A172 (cell line): ENCODE data around the gene PFKM. TPM values are rescaled to one million over a fixed set of nuclear protein-coding genes. Genes with fewer than 3 reads are reported as not detected.
A peak's percentile ranks its signal among the peaks of the same experiment; 100 is the strongest.
"Not testable (repeated sequence)": the region's sequence is repeated elsewhere in the genome, so short reads cannot be mapped to it uniquely, and the experiment has no call there.

ENCODE experiments used
- DNase-seq: peaks from one replicate; pipeline ENCODE4 v3.0.0-alpha.2; 2015; ENCODE audit warnings: low spot score
- total RNA-seq: library from RNA; depleted of rRNA; stranded (reverse); fragments of >200 nt; shearing (Covaris generic); gene quantifications from 2 replicates; pipeline ENCODE4 v1.2.3, GENCODE V29; 2014

PFKM gene
- total RNA-seq, 1 experiment from 2014 or later: 73.6 TPM

DNA sequence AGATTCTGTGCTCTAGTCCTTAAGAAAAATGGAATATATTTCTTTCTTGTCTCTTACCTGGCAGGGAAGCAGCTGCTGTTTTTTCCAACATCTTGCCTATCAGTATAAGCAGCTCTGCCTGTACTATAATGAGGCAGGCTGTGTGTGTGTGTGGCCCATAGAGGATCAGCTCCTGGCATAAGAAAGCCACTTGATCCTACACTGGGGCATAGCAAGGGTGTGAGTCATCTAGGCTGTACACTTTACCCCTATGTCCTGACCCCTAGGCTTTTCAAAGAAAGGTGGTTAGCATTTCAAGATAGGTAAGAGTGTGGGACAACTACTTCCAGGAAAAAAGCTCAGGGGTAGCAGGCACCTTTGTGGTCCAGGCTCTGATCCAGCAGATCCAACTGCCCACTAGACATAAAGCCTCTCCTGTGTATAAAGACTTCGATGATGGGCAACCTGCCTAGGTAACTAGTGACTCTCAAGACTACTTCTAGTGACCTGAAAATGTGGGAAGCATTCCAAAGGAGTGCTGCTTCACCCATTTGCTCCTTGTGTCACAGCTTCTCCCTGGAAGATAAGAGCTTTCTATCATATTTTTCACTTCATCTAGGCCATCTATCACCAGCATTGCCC, 8.4 kb upstream of the PFKM start:
- no peak for DNase-seq

GRCh38 chr12:48111312-48111693, 7.9 kb upstream of the PFKM start:
- DNase-seq: not testable (repeated sequence)

- no peak for DNase-seq
Observed at GRCh38 chr12:48115957-48116356, 3.2 kb upstream of the PFKM start.

GRCh38 chr12:48118284-48118871, 786 bp upstream of the PFKM start:
- DNase-seq: peak; percentile 10

- peak; percentile 6 for DNase-seq
Observed at GRCh38 chr12:48119834-48120195, 651 bp downstream of the PFKM start.

GRCh38 chr12:48121522-48121921, 2.4 kb downstream of the PFKM start:
- DNase-seq: no peak

DNA sequence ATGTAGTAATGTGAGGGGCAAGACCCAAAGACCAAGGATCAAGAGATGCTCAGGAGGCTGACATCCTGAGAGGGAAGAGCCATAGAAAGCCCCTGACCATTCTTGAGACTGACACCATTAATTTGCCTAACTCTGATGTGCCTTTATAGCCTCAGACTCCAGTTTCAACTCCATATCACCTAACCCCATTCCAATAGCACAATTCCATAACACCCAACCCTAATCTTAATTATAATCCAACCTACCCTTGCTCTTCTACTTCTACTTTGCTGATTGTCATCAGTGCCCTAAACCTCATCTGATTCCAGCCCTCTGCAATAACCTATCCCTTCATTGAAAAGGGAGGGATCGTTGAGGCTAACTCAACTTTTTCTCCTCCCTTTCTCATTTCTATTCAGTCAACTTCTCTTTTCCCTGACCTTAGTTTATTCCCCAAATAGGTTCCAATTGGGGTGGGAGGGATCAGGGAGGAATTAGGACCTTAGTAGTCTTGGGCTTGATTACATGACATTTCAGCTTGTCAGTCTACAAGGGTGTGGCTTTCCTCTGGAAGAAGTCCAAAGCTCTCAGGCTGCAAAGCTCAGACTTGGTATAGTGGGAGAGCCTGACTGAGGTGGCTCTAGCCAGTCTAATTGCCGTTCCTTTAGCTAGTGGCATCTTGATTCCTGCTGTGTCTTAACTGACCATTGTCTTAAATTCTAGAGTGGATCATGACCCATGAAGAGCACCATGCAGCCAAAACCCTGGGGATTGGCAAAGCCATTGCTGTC, 3.1 kb downstream of the PFKM start:
- DNase-seq: no peak

- no peak for DNase-seq
Observed at GRCh38 chr12:48123169-48123568, 4.0 kb downstream of the PFKM start.

GRCh38 chr12:48125542-48125941, 6.4 kb downstream of the PFKM start:
- DNase-seq: not testable (repeated sequence)

DNA sequence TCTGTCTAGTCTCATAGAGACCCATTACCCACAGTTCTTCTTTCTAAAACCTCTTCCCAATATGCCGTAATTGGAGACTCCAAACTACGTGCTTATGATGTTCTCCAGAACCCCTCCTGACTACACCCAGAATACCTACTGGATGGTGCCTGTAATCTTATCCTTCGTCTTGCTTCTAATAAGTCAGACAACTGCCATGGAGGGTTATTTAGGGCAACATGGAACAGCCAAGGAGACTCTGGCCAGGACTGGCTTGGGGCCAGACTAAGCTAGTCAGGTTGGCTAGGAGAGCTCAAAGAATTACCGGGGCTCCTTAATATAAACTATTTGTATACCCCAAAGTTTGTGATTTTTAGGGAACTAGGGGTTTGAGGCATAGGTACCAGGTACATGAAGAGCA, 6.8 kb downstream of the PFKM start:
- DNase-seq: no peak

GRCh38 chr12:48126953-48127630, 7.9 kb downstream of the PFKM start:
- no peak for DNase-seq

- no peak for DNase-seq
Observed at GRCh38 chr12:48128800-48129199, 9.6 kb downstream of the PFKM start.

- no peak for DNase-seq
Observed at GRCh38 chr12:48129376-48129775, 10.2 kb downstream of the PFKM start.

- no peak for DNase-seq
Observed at GRCh38 chr12:48131517-48131916, 12.4 kb downstream of the PFKM start.

DNA sequence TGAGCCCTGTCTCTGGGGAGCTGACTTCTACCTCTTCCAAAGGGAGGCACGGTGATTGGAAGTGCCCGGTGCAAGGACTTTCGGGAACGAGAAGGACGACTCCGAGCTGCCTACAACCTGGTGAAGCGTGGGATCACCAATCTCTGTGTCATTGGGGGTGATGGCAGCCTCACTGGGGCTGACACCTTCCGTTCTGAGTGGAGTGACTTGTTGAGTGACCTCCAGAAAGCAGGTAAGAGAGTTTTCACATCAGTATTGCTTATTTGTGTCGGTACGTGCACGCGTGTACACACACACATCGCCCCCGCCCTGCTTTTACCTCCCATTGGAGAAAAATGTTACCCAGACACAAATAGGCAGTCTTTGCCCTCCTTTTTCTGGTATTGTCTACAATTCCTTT, 13.7 kb downstream of the PFKM start:
- no peak for DNase-seq

DNA sequence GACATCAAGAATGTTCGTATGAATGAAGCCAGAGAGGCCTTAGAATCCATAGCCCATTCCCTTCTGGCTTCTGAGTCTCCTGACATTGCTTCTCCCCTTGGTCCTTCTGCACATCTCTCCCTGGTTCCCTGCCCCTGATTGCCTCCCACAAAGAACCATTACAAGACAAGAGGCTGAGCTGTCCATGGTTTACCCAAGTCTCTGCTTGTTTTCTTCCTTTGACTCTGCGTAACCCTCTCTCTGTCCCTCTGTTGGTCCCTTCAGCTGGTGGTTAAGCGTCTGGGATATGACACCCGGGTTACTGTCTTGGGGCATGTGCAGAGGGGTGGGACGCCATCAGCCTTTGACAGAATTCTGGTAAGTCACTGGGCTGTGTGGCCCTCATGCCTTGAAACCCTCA, 15.9 kb downstream of the PFKM start:
- no peak for DNase-seq

- no peak for DNase-seq
Observed at GRCh38 chr12:48142818-48143674, 23.9 kb downstream of the PFKM start.

GRCh38 chr12:48143898-48144297, 24.7 kb downstream of the PFKM start:
- DNase-seq: no peak

GRCh38 chr12:48145981-48146380, 26.8 kb downstream of the PFKM start:
- DNase-seq: no peak

- no peak for DNase-seq
Observed at GRCh38 chr12:48151103-48151771, 32.1 kb downstream of the PFKM start.

- not testable (repeated sequence) for DNase-seq
Observed at GRCh38 chr12:48155786-48156185, 36.6 kb downstream of the PFKM start.
